Measurements from ENCODE around the gene ZFPM1. TPM values are rescaled to one million over a fixed set of nuclear protein-coding genes. Genes with fewer than 3 reads are reported as not detected.
"Not testable (repeated sequence)": the region's sequence is repeated elsewhere in the genome, so short reads cannot be mapped to it uniquely, and the experiment has no call there.

Gene ZFPM1
- total RNA-seq, 6 donors from 2014 or later = 1.0 to 8.4 (median 3.3) TPM

GRCh38 chr16:88515371-88515770 is 62.3 kb downstream of the ZFPM1 start:
- DNase-seq (peak in 1 of 2 donors; percentile 54), ATAC-seq (ENCODE audit: low FRiP score in 2 of 2) (no peak)
- H3K9me3 ChIP-seq = no peaks in the 10 kb centered on the region
- H3K27ac ChIP-seq = no peak overlapping the region
- no peaks in the 10 kb centered on the region for H3K4me1 ChIP-seq
- no peak overlapping the region for H3K4me3 ChIP-seq
- TF ChIP-seq EP300 (IDR thresholded peaks at IDR 0.05) (no peak), POLR2A (IDR thresholded peaks at IDR 0.05) (no peak)
- TF ChIP-seq, protein P1, sequence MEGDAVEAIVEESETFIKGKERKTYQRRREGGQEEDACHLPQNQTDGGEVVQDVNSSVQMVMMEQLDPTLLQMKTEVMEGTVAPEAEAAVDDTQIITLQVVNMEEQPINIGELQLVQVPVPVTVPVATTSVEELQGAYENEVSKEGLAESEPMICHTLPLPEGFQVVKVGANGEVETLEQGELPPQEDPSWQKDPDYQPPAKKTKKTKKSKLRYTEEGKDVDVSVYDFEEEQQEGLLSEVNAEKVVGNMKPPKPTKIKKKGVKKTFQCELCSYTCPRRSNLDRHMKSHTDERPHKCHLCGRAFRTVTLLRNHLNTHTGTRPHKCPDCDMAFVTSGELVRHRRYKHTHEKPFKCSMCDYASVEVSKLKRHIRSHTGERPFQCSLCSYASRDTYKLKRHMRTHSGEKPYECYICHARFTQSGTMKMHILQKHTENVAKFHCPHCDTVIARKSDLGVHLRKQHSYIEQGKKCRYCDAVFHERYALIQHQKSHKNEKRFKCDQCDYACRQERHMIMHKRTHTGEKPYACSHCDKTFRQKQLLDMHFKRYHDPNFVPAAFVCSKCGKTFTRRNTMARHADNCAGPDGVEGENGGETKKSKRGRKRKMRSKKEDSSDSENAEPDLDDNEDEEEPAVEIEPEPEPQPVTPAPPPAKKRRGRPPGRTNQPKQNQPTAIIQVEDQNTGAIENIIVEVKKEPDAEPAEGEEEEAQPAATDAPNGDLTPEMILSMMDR (IDR thresholded peaks at IDR 0.05) = no peak
- 85 to 92% methylated on average over 6 of the region's 9 CpGs for WGBS, 2 donors
- H3K27me3 ChIP-seq = no peaks in the 10 kb centered on the region
- H3K36me3 ChIP-seq = no peaks in the 10 kb centered on the region

- ATAC-seq (ENCODE audit: low FRiP score in 2 of 2) = no peak
- no peaks in the 10 kb centered on the region for H3K27me3 ChIP-seq
- no peak overlapping the region for H3K4me3 ChIP-seq
- TF ChIP-seq EP300 (IDR thresholded peaks at IDR 0.05) (no peak), POLR2AphosphoS5 (IDR thresholded peaks at IDR 0.05) (no peak), POLR2A (IDR thresholded peaks at IDR 0.05) (no peak)
- TF ChIP-seq, protein P1 (IDR thresholded peaks at IDR 0.05) = no peak
- no peaks in the 10 kb centered on the region for H3K9me3 ChIP-seq
- no peaks in the 10 kb centered on the region for H3K4me1 ChIP-seq
- WGBS, 2 donors = 75 to 79% methylated on average over 23 of the region's 23 CpGs
- no peak overlapping the region for H3K27ac ChIP-seq
- no peaks in the 10 kb centered on the region for H3K36me3 ChIP-seq
- peak in 1 of 2 donors; percentile 50 for DNase-seq
Observed at GRCh38 chr16:88515925-88516594, 63.0 kb downstream of the ZFPM1 start.

GRCh38 chr16:88516601-88517061 is 63.6 kb downstream of the ZFPM1 start:
- no peak overlapping the region for H3K27ac ChIP-seq
- TF ChIP-seq, protein P1 (IDR thresholded peaks at IDR 0.05) = no peak
- TF ChIP-seq POLR2AphosphoS5 (IDR thresholded peaks at IDR 0.05) (no peak), POLR2A (IDR thresholded peaks at IDR 0.05) (no peak), EP300 (IDR thresholded peaks at IDR 0.05) (no peak)
- no peak overlapping the region for H3K4me3 ChIP-seq
- H3K27me3 ChIP-seq = no peaks in the 10 kb centered on the region
- H3K9me3 ChIP-seq = no peaks in the 10 kb centered on the region
- no peaks in the 10 kb centered on the region for H3K36me3 ChIP-seq
- no peak for ATAC-seq (ENCODE audit: low FRiP score in 2 of 2)
- DNase-seq = peak in 1 of 2 donors; percentile 54
- H3K4me1 ChIP-seq = no peaks in the 10 kb centered on the region
- 62 to 75% methylated on average over 11 to 20 of the region's 20 CpGs for WGBS, 2 donors

DNA sequence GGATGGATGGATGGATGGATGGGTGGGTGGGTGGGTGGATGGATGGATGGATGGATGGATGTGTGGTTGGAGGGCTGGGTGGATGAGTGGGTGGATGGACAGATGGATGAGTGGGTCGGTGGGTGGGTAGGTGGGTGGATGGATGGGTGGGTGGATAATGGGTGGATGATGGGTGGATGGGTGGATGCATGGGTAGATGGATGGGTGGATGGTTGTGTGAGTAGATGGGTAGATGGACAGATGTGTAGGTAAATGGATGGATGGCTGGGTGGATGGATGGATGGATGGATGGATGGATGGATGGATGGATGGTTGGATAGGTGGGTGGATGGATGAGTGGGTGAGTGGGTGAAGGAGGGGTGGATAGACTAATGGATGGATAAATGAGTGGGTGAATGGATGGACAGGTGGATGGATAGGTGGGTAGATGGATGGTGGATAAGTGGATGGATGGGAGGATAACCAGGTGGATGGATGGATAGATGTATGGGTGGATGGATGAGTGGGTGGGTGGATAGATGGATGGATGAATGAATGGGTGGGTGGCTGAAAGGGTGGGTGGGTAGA is 64.2 kb downstream of the ZFPM1 start:
- not testable (repeated sequence) for H3K27me3 ChIP-seq; H3K27ac ChIP-seq; H3K4me1 ChIP-seq; DNase-seq; ATAC-seq (ENCODE audit: low FRiP score in 2 of 2); H3K4me3 ChIP-seq; H3K36me3 ChIP-seq; H3K9me3 ChIP-seq
- WGBS, 2 donors = 89 to 100% methylated on average over 1 of the region's 1 CpG

- not testable (repeated sequence) for DNase-seq; H3K36me3 ChIP-seq; H3K27ac ChIP-seq; H3K9me3 ChIP-seq; ATAC-seq (ENCODE audit: low FRiP score in 2 of 2); H3K27me3 ChIP-seq; H3K4me1 ChIP-seq; H3K4me3 ChIP-seq
- WGBS, 2 donors = 87% methylated on average over 4 of the region's 4 CpGs
Observed at GRCh38 chr16:88518411-88519111, 65.5 kb downstream of the ZFPM1 start.
